ENCODE data around the gene CLIP4. TPM values are rescaled to one million over a fixed set of nuclear protein-coding genes. Genes with fewer than 3 reads are reported as not detected.
"Not testable (repeated sequence)": the region's sequence is repeated elsewhere in the genome, so short reads cannot be mapped to it uniquely, and the experiment has no call there.

Gene CLIP4
- total RNA-seq, 1 experiment from 2014 or later = 134 TPM

- Histone ChIP-seq H4K20me1 (ENCODE audit: insufficient read depth) (no peaks in the 10 kb centered on the region), H3K36me3 (ENCODE audit: low read depth) (no peaks in the 10 kb centered on the region), H3K4me2 (no peak overlapping the region), H3K9me3 (ENCODE audit: insufficient read depth, low read depth) (no peaks in the 10 kb centered on the region), H3K9me2 (ENCODE audit: insufficient read depth) (no peaks in the 10 kb centered on the region), H3F3A (ENCODE audit: insufficient read depth, low read depth) (no peaks in the 10 kb centered on the region), H3K27ac (no peak overlapping the region), H3K79me2 (ENCODE audit: low read depth) (no peaks in the 10 kb centered on the region), H3K4me3 (no peak overlapping the region), H3K27me3 (ENCODE audit: insufficient read depth, low read depth) (no peaks in the 10 kb centered on the region), H3K4me1 (replicated peaks; ENCODE audit: insufficient read depth) (no peaks in the 10 kb centered on the region), H2AFZ (no peak overlapping the region)
- CTCF ChIA-PET = no interaction called here
- no TSS peak for BruUV-seq (replicated peaks)
- DNase-seq = no peak
- no peak for TF ChIP-seq EZH2 (IDR thresholded peaks at IDR 0.05; ENCODE audit: low read depth)
- TF ChIP-seq, protein P1, sequence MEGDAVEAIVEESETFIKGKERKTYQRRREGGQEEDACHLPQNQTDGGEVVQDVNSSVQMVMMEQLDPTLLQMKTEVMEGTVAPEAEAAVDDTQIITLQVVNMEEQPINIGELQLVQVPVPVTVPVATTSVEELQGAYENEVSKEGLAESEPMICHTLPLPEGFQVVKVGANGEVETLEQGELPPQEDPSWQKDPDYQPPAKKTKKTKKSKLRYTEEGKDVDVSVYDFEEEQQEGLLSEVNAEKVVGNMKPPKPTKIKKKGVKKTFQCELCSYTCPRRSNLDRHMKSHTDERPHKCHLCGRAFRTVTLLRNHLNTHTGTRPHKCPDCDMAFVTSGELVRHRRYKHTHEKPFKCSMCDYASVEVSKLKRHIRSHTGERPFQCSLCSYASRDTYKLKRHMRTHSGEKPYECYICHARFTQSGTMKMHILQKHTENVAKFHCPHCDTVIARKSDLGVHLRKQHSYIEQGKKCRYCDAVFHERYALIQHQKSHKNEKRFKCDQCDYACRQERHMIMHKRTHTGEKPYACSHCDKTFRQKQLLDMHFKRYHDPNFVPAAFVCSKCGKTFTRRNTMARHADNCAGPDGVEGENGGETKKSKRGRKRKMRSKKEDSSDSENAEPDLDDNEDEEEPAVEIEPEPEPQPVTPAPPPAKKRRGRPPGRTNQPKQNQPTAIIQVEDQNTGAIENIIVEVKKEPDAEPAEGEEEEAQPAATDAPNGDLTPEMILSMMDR (conservative IDR thresholded peaks at IDR 0.05) = no peak
- intact Hi-C loops (cut with micrococcal nuclease; ENCODE audit: unreplicated experiment) = no loop called here
- POLR2A ChIA-PET (ENCODE audit: unreplicated experiment) = no interaction called here
Observed at GRCh38 chr2:29080886-29081743, 34.1 kb upstream of the CLIP4 start.

DNA sequence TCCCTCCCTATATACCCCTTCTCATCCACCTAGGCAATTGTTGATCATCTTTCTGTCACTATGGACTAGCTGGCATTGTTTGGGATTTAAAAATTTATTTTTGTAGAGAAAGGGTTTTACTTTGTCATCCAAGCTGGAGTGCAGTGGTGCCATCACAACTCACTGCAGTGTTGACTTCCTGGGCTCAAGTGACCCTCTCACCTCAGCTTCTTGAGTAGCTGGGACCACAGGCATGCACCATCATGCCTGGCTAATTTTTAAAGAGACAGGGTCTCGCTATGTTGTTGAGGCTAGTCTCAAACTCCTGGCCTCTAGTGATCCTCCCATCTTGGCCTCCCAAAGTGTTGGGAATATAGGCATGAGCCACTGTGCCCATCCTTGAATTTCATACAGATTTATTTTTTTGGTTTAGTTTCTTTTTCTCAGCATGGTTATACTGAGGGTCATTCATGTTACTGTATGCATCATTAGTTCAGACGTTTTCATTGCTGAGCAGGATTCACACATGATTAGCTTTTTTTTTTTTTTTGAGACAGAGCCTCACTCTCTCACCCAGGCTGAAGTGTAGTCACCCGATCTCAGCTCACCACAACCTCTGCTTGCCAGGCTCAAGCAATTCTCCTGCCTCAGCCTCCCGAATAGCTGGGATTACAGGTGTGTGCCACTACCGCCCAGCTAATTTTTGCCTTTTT is 32.3 kb upstream of the CLIP4 start:
- Histone ChIP-seq H3K27me3 (ENCODE audit: insufficient read depth, low read depth) (no peaks in the 10 kb centered on the region), H3K36me3 (ENCODE audit: low read depth) (no peaks in the 10 kb centered on the region), H4K20me1 (ENCODE audit: insufficient read depth) (no peaks in the 10 kb centered on the region), H3K4me2 (no peak overlapping the region), H3K4me3 (no peak overlapping the region), H3K27ac (no peak overlapping the region), H2AFZ (no peak overlapping the region), H3F3A (ENCODE audit: insufficient read depth, low read depth) (no peaks in the 10 kb centered on the region), H3K4me1 (replicated peaks; ENCODE audit: insufficient read depth) (no peaks in the 10 kb centered on the region), H3K9me3 (ENCODE audit: insufficient read depth, low read depth) (no peaks in the 10 kb centered on the region), H3K79me2 (ENCODE audit: low read depth) (no peaks in the 10 kb centered on the region), H3K9me2 (ENCODE audit: insufficient read depth) (no peaks in the 10 kb centered on the region)
- no peak for DNase-seq
- BruUV-seq (replicated peaks) = no TSS peak
- TF ChIP-seq, protein P1 (conservative IDR thresholded peaks at IDR 0.05) = no peak
- no peak for TF ChIP-seq EZH2 (IDR thresholded peaks at IDR 0.05; ENCODE audit: low read depth)
- CTCF ChIA-PET = no interaction called here
- intact Hi-C loops (cut with micrococcal nuclease; ENCODE audit: unreplicated experiment) = no loop called here
- POLR2A ChIA-PET (ENCODE audit: unreplicated experiment) = no interaction called here

DNA sequence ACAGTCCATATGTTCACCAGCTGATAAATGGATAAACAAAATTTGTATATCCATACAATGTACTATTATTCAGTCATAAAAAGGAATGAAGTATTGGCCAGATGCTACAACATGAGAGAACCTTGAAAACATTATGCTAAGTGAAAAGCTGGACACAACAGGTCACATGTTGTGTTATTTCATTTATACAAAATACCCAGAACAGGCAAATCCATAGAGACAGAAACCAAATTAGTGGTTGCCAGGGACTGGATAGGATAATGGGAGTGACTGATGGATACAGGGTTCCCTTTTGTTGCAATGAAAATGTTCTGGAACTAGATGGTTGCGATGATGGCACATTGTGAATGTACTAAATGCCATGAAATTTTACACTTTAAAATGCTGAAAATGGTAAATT is 30.7 kb upstream of the CLIP4 start:
- H3K79me2 ChIP-seq (ENCODE audit: low read depth) = no peaks in the 10 kb centered on the region
- BruUV-seq (replicated peaks) = no TSS peak
- no peaks in the 10 kb centered on the region for H4K20me1 ChIP-seq (ENCODE audit: insufficient read depth)
- intact Hi-C loops (cut with micrococcal nuclease; ENCODE audit: unreplicated experiment) = no loop called here
- H3K27me3 ChIP-seq (ENCODE audit: insufficient read depth, low read depth) = no peaks in the 10 kb centered on the region
- H3K4me1 ChIP-seq (replicated peaks; ENCODE audit: insufficient read depth) = no peaks in the 10 kb centered on the region
- H3K36me3 ChIP-seq (ENCODE audit: low read depth) = no peaks in the 10 kb centered on the region
- TF ChIP-seq, protein P1 (conservative IDR thresholded peaks at IDR 0.05) = no peak
- TF ChIP-seq EZH2 (IDR thresholded peaks at IDR 0.05; ENCODE audit: low read depth) = no peak
- H3K9me3 ChIP-seq (ENCODE audit: insufficient read depth, low read depth) = no peaks in the 10 kb centered on the region
- ChIA-PET POLR2A (ENCODE audit: unreplicated experiment) (no interaction called here), CTCF (no interaction called here)
- no peaks in the 10 kb centered on the region for H3K9me2 ChIP-seq (ENCODE audit: insufficient read depth)
- H3F3A ChIP-seq (ENCODE audit: insufficient read depth, low read depth) = no peaks in the 10 kb centered on the region
- no peak overlapping the region for H2AFZ ChIP-seq
- no peak for DNase-seq
- H3K4me3 ChIP-seq = no peak overlapping the region
- H3K27ac ChIP-seq = no peak overlapping the region
- H3K4me2 ChIP-seq = no peak overlapping the region

DNA sequence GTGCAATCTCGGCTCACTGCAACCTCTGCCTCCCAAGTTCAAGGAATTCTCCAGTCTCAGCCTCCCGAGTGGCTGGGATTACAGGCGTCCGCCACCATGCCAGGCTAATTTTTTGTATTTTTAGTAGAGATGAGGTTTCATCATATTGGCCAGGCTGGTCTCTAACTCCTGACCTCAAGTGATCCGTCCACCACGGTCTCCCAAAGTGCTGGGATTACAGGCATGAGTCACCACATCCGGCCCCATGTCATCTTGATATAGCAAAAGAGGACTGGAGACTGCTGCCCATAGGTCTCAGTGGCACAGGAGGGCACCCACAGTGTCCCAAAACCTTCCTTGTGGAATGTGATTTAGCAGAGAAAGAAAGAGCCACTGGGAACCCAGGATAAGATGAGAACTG is 24.9 kb upstream of the CLIP4 start:
- CTCF ChIA-PET = interaction anchor here (0.8 kb wide), 1 partner anchor 78 kb away, joined by 7 read pairs; no protein-coding TSS in a partner anchor
- not testable (repeated sequence) for H3K4me2 ChIP-seq, H2AFZ ChIP-seq

More for the DNA sequence above, 24.9 kb upstream of the CLIP4 start:
- POLR2A ChIA-PET (ENCODE audit: unreplicated experiment); intact Hi-C loops (cut with micrococcal nuclease; ENCODE audit: unreplicated experiment); BruUV-seq (replicated peaks); H3K27me3 ChIP-seq (ENCODE audit: insufficient read depth, low read depth); H3F3A ChIP-seq (ENCODE audit: insufficient read depth, low read depth); H3K27ac ChIP-seq; H3K4me1 ChIP-seq (replicated peaks; ENCODE audit: insufficient read depth); H3K9me3 ChIP-seq (ENCODE audit: insufficient read depth, low read depth); H4K20me1 ChIP-seq (ENCODE audit: insufficient read depth); H3K9me2 ChIP-seq (ENCODE audit: insufficient read depth); H3K36me3 ChIP-seq (ENCODE audit: low read depth); H3K4me3 ChIP-seq; H3K79me2 ChIP-seq (ENCODE audit: low read depth): not testable (repeated sequence)
- DNase-seq = peak in 1 of 2 experiments; percentile 33

Measured in PC-9 (cell line).